ENCODE measurements around the gene WRAP53.

WRAP53 gene

DNA sequence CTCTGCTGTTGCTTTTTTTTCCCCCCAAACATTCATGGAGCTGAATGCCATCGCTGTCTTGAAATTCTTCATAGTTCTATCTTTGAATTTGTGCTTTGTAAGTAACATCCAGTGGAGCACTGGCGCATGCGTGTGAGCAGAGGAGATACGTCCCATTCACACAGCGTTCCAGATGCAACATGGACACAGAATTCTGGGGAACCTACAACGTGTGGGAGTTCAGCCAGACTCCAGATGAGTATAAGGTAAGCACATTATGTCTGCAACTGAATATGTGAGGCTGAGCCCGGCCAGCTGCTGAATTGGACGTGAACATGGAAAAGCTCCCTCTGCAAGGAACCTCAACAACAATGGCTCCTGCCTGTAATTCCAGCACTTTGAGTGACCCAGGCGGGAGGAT lies 41.8 kb upstream of the WRAP53 start:
- Histone ChIP-seq H3K36me3 (ENCODE audit: insufficient read depth, low read length) (no peaks in the 10 kb centered on the region), H3F3A (ENCODE audit: insufficient read depth, low read length) (no peaks in the 10 kb centered on the region), H3K4me1 (ENCODE audit: insufficient read depth, low read length, severe bottlenecking) (peaks cover 16% of the 10 kb centered on the region), H3K27me3 (ENCODE audit: insufficient read depth, low read length) (no peaks in the 10 kb centered on the region), H2AFZ (ENCODE audit: low read length) (no peak overlapping the region), H3K4me3 (ENCODE audit: low read depth, low read length, poor library complexity, severe bottlenecking) (no peak overlapping the region), H3K9me3 (ENCODE audit: low read length) (no peaks in the 10 kb centered on the region), H3K9me2 (ENCODE audit: low read depth, low read length) (no peaks in the 10 kb centered on the region), H3K27ac (ENCODE audit: low read depth, low read length, poor library complexity, severe bottlenecking) (no peak overlapping the region), H4K20me1 (ENCODE audit: insufficient read depth, low read length) (no peaks in the 10 kb centered on the region), H3K79me2 (ENCODE audit: insufficient read depth, low read length) (no peaks in the 10 kb centered on the region), H3K4me2 (ENCODE audit: low read length) (no peak overlapping the region), H3K9ac (ENCODE audit: low read length) (no peak overlapping the region)
- TF ChIP-seq, protein P1, sequence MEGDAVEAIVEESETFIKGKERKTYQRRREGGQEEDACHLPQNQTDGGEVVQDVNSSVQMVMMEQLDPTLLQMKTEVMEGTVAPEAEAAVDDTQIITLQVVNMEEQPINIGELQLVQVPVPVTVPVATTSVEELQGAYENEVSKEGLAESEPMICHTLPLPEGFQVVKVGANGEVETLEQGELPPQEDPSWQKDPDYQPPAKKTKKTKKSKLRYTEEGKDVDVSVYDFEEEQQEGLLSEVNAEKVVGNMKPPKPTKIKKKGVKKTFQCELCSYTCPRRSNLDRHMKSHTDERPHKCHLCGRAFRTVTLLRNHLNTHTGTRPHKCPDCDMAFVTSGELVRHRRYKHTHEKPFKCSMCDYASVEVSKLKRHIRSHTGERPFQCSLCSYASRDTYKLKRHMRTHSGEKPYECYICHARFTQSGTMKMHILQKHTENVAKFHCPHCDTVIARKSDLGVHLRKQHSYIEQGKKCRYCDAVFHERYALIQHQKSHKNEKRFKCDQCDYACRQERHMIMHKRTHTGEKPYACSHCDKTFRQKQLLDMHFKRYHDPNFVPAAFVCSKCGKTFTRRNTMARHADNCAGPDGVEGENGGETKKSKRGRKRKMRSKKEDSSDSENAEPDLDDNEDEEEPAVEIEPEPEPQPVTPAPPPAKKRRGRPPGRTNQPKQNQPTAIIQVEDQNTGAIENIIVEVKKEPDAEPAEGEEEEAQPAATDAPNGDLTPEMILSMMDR (IDR thresholded peaks at IDR 0.05; ENCODE audit: low read length), result no peak
- TF ChIP-seq EZH2 (IDR thresholded peaks at IDR 0.05; ENCODE audit: borderline replicate concordance, low read length), result no peak

DNA sequence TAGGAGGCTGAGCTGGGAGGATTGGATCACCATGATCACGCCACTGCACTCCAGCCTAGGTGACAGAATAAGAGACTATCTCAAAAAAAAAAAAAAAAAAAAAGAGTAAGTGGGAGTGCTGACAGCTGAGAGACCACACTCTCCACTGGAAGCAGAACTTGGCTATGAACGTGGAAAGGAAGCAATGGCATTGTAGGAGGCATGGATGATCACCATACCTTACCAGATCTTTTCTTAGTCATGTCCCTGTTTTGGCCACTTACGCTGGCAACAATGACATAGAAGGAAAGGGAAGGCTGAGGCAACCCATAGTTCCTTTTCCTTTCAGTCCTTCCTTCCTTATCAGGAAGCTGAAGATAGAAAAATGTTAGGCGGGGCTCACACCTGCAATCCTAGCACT lies 41.3 kb upstream of the WRAP53 start:
- Histone ChIP-seq H3K79me2 (ENCODE audit: insufficient read depth, low read length) (no peaks in the 10 kb centered on the region), H3K4me2 (ENCODE audit: low read length) (no peak overlapping the region), H3K9me2 (ENCODE audit: low read depth, low read length) (no peaks in the 10 kb centered on the region), H3K36me3 (ENCODE audit: insufficient read depth, low read length) (no peaks in the 10 kb centered on the region), H3K9ac (ENCODE audit: low read length) (no peak overlapping the region), H3K27ac (ENCODE audit: low read depth, low read length, poor library complexity, severe bottlenecking) (no peak overlapping the region), H3F3A (ENCODE audit: insufficient read depth, low read length) (no peaks in the 10 kb centered on the region), H2AFZ (ENCODE audit: low read length) (no peak overlapping the region), H3K4me3 (ENCODE audit: low read depth, low read length, poor library complexity, severe bottlenecking) (no peak overlapping the region), H3K27me3 (ENCODE audit: insufficient read depth, low read length) (peaks cover 3% of the 10 kb centered on the region; the same call in 1 of the 2 replicates), H3K9me3 (ENCODE audit: low read length) (no peaks in the 10 kb centered on the region), H4K20me1 (ENCODE audit: insufficient read depth, low read length) (no peaks in the 10 kb centered on the region), H3K4me1 (ENCODE audit: insufficient read depth, low read length, severe bottlenecking) (peaks cover 17% of the 10 kb centered on the region)
- TF ChIP-seq, protein P1 (IDR thresholded peaks at IDR 0.05; ENCODE audit: low read length), result no peak
- TF ChIP-seq EZH2 (IDR thresholded peaks at IDR 0.05; ENCODE audit: borderline replicate concordance, low read length), result no peak

DNA sequence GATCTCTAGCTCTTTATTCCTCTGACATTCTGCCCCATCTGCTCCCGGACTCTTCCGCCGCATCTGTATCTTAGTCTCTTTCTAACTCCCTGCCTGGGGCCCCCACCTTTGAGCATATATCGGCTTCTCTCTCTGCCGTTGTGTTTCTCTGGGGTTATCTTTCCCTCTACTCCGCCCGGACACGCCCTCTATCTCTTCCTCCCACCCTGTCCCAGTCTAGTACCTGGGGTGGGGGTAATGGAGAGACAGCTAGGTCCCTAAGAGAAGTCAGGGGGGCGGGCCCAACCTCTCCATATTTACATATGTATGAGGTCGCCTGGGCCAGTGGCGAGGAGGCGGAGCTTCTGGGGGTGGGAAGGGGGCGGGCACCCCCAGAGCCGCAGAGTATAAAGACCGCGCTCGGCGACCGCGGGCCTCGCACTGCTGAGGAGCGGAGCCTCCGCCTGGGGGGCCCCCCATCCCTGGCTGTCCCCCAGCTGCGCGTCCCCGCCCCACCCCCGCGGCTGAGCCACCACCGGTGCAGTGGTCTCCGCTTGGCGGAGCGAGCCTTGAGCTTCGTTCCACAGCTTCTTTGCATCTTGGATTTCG lies 37.7 kb upstream of the WRAP53 start, which contains the start of gene ATP1B2:
ATP1B2 (plus strand) TSS at position 418 of the 588 bp plus-strand sequence. CDS start 593 bp downstream, outside the sequence.
- H3K27me3 ChIP-seq (ENCODE audit: insufficient read depth, low read length), result peaks cover 12% of the 10 kb centered on the region; the same call in 1 of the 2 replicates
- H3K4me2 ChIP-seq (ENCODE audit: low read length), result peak within 1 kb of the TSS; percentile 42
- H4K20me1 ChIP-seq (ENCODE audit: insufficient read depth, low read length), result no peaks in the 10 kb centered on the region
- no peaks in the 10 kb centered on the region for H3K36me3 ChIP-seq (ENCODE audit: insufficient read depth, low read length)
- no peak within 1 kb of the TSS for H3K27ac ChIP-seq (ENCODE audit: low read depth, low read length, poor library complexity, severe bottlenecking)
- H3K4me1 ChIP-seq (ENCODE audit: insufficient read depth, low read length, severe bottlenecking), result peaks cover 17% of the 10 kb centered on the region
- no peaks in the 10 kb centered on the region for H3K79me2 ChIP-seq (ENCODE audit: insufficient read depth, low read length)
- no peaks in the 10 kb centered on the region for H3K9me3 ChIP-seq (ENCODE audit: low read length)
- no peak within 1 kb of the TSS for H2AFZ ChIP-seq (ENCODE audit: low read length)
- peak within 1 kb of the TSS; percentile 38 for H3K4me3 ChIP-seq (ENCODE audit: low read depth, low read length, poor library complexity, severe bottlenecking)
- H3K9ac ChIP-seq (ENCODE audit: low read length), result no peak within 1 kb of the TSS
- no peak for TF ChIP-seq EZH2 (IDR thresholded peaks at IDR 0.05; ENCODE audit: borderline replicate concordance, low read length)
- TF ChIP-seq, protein P1 (IDR thresholded peaks at IDR 0.05; ENCODE audit: low read length), result no peak
- H3F3A ChIP-seq (ENCODE audit: insufficient read depth, low read length), result no peaks in the 10 kb centered on the region
- H3K9me2 ChIP-seq (ENCODE audit: low read depth, low read length), result no peaks in the 10 kb centered on the region

Measured in OCI-LY1 (cell line).